Mesenteric fat pad (tissue), 1 donor: ENCODE data around the gene KIAA1671. TPM values are rescaled to one million over a fixed set of nuclear protein-coding genes. Genes with fewer than 3 reads are reported as not detected.

Experiments
- DNase-seq: peaks from one replicate; pipeline ENCODE4 v3.0.0-alpha.2; 2020; ENCODE audit warnings: low spot score
- total RNA-seq: library from RNA; stranded (reverse); fragmentation: NEBNext Ultra II Directional; extraction: Animal tissue kit (Norgen Biotek cat#: 25700); gene quantifications from one replicate; pipeline ENCODE4 v1.2.1, GENCODE V29; 2021
- donor health status: DM: yes; HTN: yes; CAD: no.

Gene KIAA1671
- total RNA-seq, 1 donor from 2014 or later: 14.9 TPM

DNA sequence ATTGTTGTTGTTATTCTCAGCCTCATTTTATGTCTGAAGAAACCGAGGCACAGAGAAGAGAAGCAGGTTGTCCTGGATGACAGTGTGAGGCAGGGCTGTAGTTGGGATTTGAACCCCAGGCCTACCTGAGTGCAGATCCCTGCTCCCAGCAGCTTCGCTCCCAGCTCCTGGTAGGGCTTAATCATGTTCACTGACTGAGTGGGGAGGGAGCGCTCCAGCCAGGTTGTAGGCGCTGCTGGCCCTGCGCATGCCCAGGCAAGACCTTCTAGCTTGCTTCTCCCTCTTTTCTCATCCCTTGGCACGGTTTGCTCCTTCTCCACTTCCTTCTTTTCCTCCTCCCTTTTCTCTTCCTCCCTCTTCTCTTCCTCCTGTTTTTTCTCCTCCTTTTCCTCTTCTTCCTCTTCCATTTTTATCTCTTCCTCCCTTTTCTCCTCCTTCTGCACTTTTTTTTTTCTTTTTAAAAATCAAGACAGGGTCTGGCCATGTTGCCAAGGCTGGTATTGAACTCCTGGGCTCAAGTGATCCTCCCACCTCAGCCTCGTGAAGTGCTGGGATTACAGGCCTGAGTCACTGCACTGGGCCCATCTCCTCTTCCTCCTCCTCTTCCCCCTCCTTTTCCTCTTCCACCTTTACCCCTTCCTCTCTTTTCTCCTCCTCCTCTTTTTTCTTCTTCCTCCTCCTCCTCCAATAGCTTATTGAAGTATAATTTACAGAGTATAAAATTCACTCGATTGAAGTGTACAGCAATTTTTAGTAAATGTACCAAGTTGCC lies 109.3 kb downstream of the KIAA1671 start:
- DNase-seq: no peak

GRCh38 chr22:25062386-25063085 lies 110.0 kb downstream of the KIAA1671 start:
- no peak for DNase-seq

DNA sequence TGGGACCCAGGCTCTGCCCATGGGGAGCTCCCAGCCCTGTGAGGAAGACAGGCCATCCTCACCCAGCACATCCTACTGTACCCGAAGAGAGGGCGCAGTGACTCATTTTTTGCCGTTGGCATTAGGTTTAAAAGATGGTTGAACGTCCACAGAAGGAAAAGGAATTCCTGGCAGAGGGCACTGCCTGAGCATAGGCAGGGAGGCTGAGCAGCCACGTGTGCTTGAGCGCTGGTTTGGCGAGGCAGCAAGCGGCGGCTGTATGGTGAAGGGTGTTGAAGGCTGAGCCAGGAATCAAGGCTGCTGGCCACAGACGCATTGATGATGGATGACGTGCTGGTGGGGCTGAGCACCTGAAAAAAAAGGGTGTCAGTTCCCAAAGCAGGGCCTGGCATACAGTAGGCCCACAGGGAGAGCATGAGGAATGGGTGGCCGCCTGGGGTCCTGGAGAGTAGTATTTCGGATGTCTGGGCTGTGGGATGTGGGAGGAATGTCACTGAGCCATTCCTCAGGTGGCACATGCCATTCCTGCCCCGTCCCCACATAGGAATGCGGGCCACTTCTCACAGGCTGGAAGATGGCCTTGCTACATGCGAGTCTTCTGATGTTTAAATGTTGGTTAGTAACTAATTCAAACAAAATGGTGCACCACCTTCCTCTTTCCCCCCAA lies 112.5 kb downstream of the KIAA1671 start:
- no peak for DNase-seq

DNA sequence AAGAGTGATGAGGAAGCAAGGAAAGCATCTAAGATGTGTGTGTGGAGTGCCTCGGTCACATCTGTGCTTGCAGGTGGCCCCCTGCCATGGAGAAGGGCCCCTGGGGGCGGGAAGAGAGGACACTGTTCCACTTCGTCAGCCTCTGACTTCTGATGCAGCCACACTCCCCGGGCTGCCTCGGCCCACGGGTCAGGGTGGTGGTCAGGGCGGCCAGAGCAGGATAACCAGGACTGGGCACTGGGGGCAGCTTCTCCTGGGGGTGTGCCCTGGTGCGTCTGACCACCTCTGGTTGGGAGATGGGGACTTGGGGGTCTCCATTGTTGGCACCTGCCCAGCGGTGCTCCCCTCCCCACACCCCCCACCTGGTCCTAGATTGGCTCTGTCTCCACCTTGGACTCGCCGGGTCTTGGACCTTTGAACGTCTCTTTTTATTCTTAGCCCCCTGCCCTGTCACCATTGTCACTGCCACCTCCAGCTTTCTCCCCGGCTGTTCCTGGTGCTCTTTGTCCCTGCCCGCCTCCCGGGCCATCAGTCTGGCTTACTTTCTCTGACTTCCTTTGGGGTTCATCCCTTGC lies 114.4 kb downstream of the KIAA1671 start:
- DNase-seq: no peak

GRCh38 chr22:25067851-25068421 lies 115.4 kb downstream of the KIAA1671 start:
- DNase-seq: no peak

GRCh38 chr22:25068707-25069106 lies 116.2 kb downstream of the KIAA1671 start:
- no peak for DNase-seq

- DNase-seq: no peak
Measured at GRCh38 chr22:25069426-25069757, 116.9 kb downstream of the KIAA1671 start.

GRCh38 chr22:25069758-25070481 lies 117.4 kb downstream of the KIAA1671 start:
- DNase-seq: no peak

GRCh38 chr22:25070956-25071355 lies 118.4 kb downstream of the KIAA1671 start:
- DNase-seq: no peak

GRCh38 chr22:25071720-25072119 lies 119.2 kb downstream of the KIAA1671 start:
- DNase-seq: no peak

- no peak for DNase-seq
Measured at GRCh38 chr22:25072406-25072805, 119.9 kb downstream of the KIAA1671 start.

- DNase-seq: no peak
Measured at GRCh38 chr22:25076336-25076735, 123.8 kb downstream of the KIAA1671 start.

DNA sequence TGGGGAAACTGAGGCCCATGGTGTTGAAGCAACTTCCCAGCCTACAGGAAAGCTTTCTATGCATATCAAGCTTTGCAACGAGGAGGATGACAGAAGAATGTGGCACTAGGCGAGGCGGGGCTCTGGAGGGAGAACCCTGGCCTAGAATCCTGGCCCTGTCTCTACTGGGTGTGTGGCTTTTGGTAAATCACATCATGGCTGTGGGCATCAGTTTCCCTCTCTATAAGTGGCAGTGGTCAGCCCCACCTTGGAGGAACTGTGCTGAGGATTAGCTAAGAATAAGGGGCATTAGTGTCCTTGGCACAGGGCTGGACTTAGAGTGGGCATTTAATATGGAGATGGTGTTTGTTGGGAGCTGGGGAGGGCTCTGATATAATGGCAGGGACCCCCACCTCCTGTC lies 124.5 kb downstream of the KIAA1671 start:
- DNase-seq: no peak

DNA sequence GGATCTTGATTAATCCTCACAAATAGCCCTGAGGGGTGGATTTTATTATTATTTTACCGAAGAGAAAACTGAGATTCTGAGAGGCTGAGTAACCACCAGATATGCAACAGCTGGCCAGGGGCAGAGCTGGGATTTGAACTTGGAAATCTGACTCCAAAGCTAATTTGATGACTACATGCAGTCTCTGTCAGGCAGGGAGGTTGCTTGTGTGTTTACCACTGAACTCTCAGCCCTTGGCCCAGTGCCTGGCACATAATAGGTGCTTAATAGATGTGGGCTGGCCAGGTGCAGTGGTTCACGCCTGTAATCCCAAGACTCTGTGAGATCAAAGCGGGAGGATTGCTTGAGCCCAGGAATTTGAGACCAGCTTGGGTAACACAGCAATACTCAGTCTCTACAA lies 125.4 kb downstream of the KIAA1671 start:
- no peak for DNase-seq

- no peak for DNase-seq
Measured at GRCh38 chr22:25078591-25078990, 126.1 kb downstream of the KIAA1671 start.

GRCh38 chr22:25080855-25081254 lies 128.3 kb downstream of the KIAA1671 start:
- DNase-seq: no peak

DNA sequence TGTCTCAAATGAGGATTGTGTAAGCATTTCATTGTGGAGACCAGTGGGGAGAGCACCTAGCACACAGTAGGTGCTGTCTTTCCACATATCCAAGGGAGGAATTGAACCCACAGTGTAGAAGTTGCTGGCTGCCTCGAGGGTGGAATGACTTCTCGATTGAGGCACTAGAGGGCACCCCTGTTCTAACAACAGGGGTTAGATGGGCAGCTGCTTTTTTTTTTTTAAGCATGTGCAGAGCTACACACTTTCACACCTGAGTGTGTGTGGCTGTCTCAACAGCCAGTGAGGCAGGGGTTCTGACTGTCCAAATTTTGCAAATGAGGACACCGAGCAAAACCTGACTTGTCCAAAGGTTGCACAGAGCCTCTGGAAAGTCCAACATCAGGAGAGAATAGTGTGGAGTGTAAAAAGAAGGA lies 128.9 kb downstream of the KIAA1671 start:
- DNase-seq: no peak

- DNase-seq: no peak
Measured at GRCh38 chr22:25082096-25082495, 129.6 kb downstream of the KIAA1671 start.

DNA sequence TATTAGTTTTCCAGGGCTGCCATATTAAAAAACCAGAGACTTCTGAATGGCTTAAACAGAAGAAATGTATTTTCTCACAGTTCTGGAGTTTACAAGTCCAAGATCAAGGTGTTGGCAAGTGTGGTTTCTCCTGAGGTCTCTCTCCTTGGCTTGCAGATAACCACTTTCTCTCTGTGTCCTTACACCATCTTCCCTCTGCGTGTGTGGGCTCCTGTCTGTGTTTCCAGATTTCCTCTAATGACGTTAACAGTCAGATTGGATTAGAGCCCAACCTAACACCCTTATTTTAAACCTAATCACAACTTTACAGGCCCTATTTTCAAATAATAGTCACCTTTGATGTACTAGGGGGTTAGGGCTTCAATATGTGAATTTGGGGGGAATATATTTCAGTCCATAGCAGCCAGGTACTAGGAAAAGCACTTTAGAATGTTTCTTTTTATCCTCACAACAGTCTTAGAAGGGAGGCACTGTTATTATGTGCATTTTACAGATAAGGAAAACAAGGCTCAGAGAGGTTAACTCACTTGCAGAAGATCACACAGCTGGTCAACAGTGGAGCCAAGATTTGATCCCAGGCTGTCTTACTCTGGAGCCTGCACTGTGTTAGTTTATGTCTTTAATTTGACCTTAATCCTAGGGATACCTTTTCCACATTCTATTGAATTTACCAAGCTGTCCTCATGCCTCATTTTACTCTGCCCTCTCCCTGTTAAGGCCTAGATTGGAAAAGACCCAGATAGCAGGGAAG lies 130.7 kb downstream of the KIAA1671 start:
- DNase-seq: no peak

GRCh38 chr22:25083807-25084200 lies 131.3 kb downstream of the KIAA1671 start:
- DNase-seq: no peak
